H1 (cell line): Measurements from ENCODE around the gene NAP1L3. TPM values are rescaled to one million over a fixed set of nuclear protein-coding genes. Genes with fewer than 3 reads are reported as not detected.

Source experiments
- EZH2 ChIP-seq: fragments of 200-600 bp; sonication (generic); IDR thresholded peaks from 2 replicates; pipeline ENCODE4 v1.7.1; 2012; ENCODE audit warnings: low read depth, mild to moderate bottlenecking, moderate library complexity, low read length, inconsistent platforms; ENCODE audit not compliant: severe bottlenecking
- GTF2F1 ChIP-seq: IDR thresholded peaks from 2 replicates; pipeline ENCODE4 v1.6.1; 2012; ENCODE audit warnings: low read depth, low read length, improper control_type of control experiment, borderline replicate concordance
- HDAC6 ChIP-seq: IDR thresholded peaks from one replicate; pipeline ENCODE4 v1.7.1; 2012; ENCODE audit warnings: low read depth, mild to moderate bottlenecking, inconsistent platforms, low read length, moderate library complexity
- SIX5 ChIP-seq: IDR thresholded peaks from 2 replicates; pipeline ENCODE4 v1.6.1; 2011; ENCODE audit warnings: mild to moderate bottlenecking, low read depth, low read length
- polyA plus RNA-seq, 7 experiments: library from polyadenylated mRNA; depleted of rRNA in 3 of 7; stranded (reverse) in 5 of 7; unstranded in 2 of 7; fragments of >200 nt in 5 of 7; fragments of 200-250 nt in 2 of 7; gene quantifications; 1 replicate in 5 of 7; 2 replicates in 1 of 7; 4 replicates in 1 of 7; pipeline versions ENCODE4 v1.2.1 to v1.2.3, GENCODE V29; 2011 to 2013; ENCODE audit warnings: missing spikeins in 2 of 7, mixed read lengths in 2 of 7
- total RNA-seq: library from RNA; stranded (reverse); fragmentation: NEBNext Ultra II Directional; extraction: Animal tissue kit (Norgen Biotek cat#: 25700); gene quantifications from 2 replicates; pipeline ENCODE4 v1.2.1, GENCODE V29; 2021

Gene NAP1L3
- total and polyA plus RNA-seq, 2 of the 8 experiments (the other 6 are each of a cell fraction or from before 2014, with no cell fraction given) = 17.3 to 58.8 TPM

GRCh38 chrX:93649381-93649780 lies 24.0 kb downstream of the NAP1L3 start (continued):
- TF ChIP-seq SIX5 = no peak
- TF ChIP-seq EZH2 = no peak
- TF ChIP-seq HDAC6 = no peak
- no peak for TF ChIP-seq GTF2F1
